WTC11 (cell line): ENCODE data around the gene UGT1A8. TPM values are rescaled to one million over a fixed set of nuclear protein-coding genes. Genes with fewer than 3 reads are reported as not detected.

Experiments
- ATAC-seq: fragments of 200-7000 bp; cut with Tn5 transposase; 2 replicates; pipeline ENCODE4 v1.10.0; 2021; ENCODE audit warnings: mild to moderate bottlenecking, moderate library complexity
- CTCF ChIA-PET: fragments of 300-600 bp; sonication (Branson Sonifier 250); formaldehyde crosslinking; loops from one replicate; lab custom pipeline; 2021; ENCODE audit warnings: antibody characterized with exemption; lab: Charles Lee
- POLR2A ChIA-PET: fragments of 350-600 bp; sonication (Branson Sonifier 250); formaldehyde crosslinking; loops from one replicate; lab custom pipeline; 2021; ENCODE audit warnings: antibody characterized with exemption; lab: Charles Lee
- DNase-seq: peaks from one replicate; pipeline ENCODE4 v3.0.0; 2021; ENCODE audit warnings: low spot score
- H3K27ac Mint-ChIP-seq: 2 replicates; pipeline ENCODE4 v1.8.0; 2021; ENCODE audit warnings: mixed read lengths
- H3K27me3 Mint-ChIP-seq: 2 replicates; pipeline ENCODE4 v1.8.0; 2021; ENCODE audit warnings: low read depth, mild to moderate bottlenecking, moderate library complexity, mixed read lengths
- H3K36me3 Mint-ChIP-seq: 2 replicates; pipeline ENCODE4 v1.8.0; 2021; ENCODE audit warnings: mixed read lengths
- H3K4me1 Mint-ChIP-seq: 2 replicates; pipeline ENCODE4 v1.8.0; 2022; ENCODE audit warnings: mixed read lengths
- H3K4me3 Mint-ChIP-seq: 2 replicates; pipeline ENCODE4 v1.8.0; 2021; ENCODE audit warnings: mild to moderate bottlenecking, moderate library complexity, mixed read lengths
- H3K9me3 Mint-ChIP-seq: 2 replicates; pipeline ENCODE4 v1.8.0; 2021; ENCODE audit warnings: mixed read lengths
- SMAD4 ChIP-seq: sonication (generic); formaldehyde crosslinking; IDR thresholded peaks from 2 replicates; pipeline ENCODE4 v1.8.0; 2022; ENCODE audit warnings: mild to moderate bottlenecking, missing genetic modification reagents
- ZBTB21 ChIP-seq: sonication (generic); formaldehyde crosslinking; IDR thresholded peaks from 2 replicates; pipeline ENCODE4 v1.8.1; 2023; ENCODE audit warnings: mild to moderate bottlenecking, missing genetic modification reagents, borderline replicate concordance
- total RNA-seq: library from RNA; stranded (reverse); gene quantifications from 3 replicates; pipeline ENCODE4 v1.2.3, GENCODE V29; 2021
- TF ChIP-seq, protein P1 (sequence below): fragments of 250-450 bp; sonication (Bioruptor Pico); IDR thresholded peaks from 2 replicates; pipeline ENCODE4 v1.9.0; 2021; ENCODE audit warnings: mild to moderate bottlenecking, borderline replicate concordance
- TF ChIP-seq, protein P2 (sequence below): sonication (generic); formaldehyde crosslinking; IDR thresholded peaks from 2 replicates; pipeline ENCODE4 v1.8.0; 2022; ENCODE audit warnings: mild to moderate bottlenecking, missing genetic modification reagents

The UGT1A8 gene
- total RNA-seq, 1 experiment from 2014 or later: 0.13 TPM

DNA sequence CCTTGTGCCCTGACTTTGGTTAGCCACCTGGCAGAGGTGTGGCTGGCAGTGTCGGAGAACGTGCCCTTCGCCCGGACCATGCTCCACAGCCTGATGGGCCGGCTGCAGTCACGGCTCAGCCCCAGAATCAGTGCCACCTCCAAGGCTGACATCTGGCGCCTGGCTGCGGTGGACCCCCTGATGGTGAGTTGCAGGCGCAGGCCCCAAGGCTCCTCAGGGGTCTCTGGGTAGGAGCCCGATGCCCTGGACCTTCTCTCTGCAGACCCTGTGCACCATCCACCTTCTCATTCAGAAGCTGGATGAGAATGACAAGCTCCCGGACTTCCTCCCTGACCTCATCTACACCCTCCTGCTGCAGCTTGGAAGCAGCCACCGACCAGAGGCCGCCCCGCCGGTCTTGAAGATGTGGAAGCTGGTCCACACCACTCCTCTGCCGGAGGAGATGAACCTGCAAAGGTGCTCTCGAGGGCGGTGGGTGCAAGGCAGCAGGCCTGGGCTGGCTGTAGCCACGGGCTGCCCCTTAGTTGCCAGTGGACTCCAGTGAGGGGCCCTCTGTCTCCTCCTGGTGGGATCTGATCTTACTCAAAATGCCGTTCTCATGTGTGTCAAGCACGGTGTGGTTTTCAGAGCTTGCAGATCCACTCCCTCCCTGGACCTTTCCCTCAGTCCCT, 204.8 kb downstream of the UGT1A8 start:
- CTCF ChIA-PET: no interaction called here
- Mint-ChIP-seq H3K9me3 (peaks cover 4% of the 10 kb centered on the region; the same call in 1 of the 2 replicates), H3K4me3 (no peak overlapping the region), H3K36me3 (no peaks in the 10 kb centered on the region), H3K27me3 (no peaks in the 10 kb centered on the region), H3K4me1 (peaks cover 5% of the 10 kb centered on the region; the same call in 1 of the 2 replicates), H3K27ac (no peak overlapping the region)
- no peak for TF ChIP-seq SMAD4 (CRISPR knock-in tag)
- no peak for TF ChIP-seq ZBTB21 (CRISPR knock-in tag)
- TF ChIP-seq, protein P1, sequence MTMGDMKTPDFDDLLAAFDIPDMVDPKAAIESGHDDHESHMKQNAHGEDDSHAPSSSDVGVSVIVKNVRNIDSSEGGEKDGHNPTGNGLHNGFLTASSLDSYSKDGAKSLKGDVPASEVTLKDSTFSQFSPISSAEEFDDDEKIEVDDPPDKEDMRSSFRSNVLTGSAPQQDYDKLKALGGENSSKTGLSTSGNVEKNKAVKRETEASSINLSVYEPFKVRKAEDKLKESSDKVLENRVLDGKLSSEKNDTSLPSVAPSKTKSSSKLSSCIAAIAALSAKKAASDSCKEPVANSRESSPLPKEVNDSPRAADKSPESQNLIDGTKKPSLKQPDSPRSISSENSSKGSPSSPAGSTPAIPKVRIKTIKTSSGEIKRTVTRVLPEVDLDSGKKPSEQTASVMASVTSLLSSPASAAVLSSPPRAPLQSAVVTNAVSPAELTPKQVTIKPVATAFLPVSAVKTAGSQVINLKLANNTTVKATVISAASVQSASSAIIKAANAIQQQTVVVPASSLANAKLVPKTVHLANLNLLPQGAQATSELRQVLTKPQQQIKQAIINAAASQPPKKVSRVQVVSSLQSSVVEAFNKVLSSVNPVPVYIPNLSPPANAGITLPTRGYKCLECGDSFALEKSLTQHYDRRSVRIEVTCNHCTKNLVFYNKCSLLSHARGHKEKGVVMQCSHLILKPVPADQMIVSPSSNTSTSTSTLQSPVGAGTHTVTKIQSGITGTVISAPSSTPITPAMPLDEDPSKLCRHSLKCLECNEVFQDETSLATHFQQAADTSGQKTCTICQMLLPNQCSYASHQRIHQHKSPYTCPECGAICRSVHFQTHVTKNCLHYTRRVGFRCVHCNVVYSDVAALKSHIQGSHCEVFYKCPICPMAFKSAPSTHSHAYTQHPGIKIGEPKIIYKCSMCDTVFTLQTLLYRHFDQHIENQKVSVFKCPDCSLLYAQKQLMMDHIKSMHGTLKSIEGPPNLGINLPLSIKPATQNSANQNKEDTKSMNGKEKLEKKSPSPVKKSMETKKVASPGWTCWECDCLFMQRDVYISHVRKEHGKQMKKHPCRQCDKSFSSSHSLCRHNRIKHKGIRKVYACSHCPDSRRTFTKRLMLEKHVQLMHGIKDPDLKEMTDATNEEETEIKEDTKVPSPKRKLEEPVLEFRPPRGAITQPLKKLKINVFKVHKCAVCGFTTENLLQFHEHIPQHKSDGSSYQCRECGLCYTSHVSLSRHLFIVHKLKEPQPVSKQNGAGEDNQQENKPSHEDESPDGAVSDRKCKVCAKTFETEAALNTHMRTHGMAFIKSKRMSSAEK (CRISPR knock-in tag): no peak
- TF ChIP-seq, protein P2, sequence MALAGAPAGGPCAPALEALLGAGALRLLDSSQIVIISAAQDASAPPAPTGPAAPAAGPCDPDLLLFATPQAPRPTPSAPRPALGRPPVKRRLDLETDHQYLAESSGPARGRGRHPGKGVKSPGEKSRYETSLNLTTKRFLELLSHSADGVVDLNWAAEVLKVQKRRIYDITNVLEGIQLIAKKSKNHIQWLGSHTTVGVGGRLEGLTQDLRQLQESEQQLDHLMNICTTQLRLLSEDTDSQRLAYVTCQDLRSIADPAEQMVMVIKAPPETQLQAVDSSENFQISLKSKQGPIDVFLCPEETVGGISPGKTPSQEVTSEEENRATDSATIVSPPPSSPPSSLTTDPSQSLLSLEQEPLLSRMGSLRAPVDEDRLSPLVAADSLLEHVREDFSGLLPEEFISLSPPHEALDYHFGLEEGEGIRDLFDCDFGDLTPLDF (CRISPR knock-in tag): no peak
- POLR2A ChIA-PET: no interaction called here
- DNase-seq (no peak), ATAC-seq (no peak)

Other genes starting within 250 kb of the UGT1A8 start
- gene USP40, start 50.9 kb upstream of the UGT1A8 start, total RNA-seq: 9.7 to 13.6 TPM (median 10.3 TPM) in 3 replicates
- 0.11 to 0.18 TPM in 2 of 3 replicates, not detected in the other for gene UGT1A10, start 18.8 kb downstream of the UGT1A8 start, total RNA-seq
- not detected in 3 replicates for gene UGT1A9, start 54.3 kb downstream of the UGT1A8 start, total RNA-seq
- gene UGT1A7, start 64.3 kb downstream of the UGT1A8 start, total RNA-seq: not detected in 3 replicates
- 0.53 TPM in 1 of 3 replicates, not detected in the others for gene UGT1A6, start 75.3 kb downstream of the UGT1A8 start, total RNA-seq
- not detected in 3 replicates for gene UGT1A5, start 95.3 kb downstream of the UGT1A8 start, total RNA-seq
- 0.14 to 0.22 TPM in 2 of 3 replicates, not detected in the other for gene UGT1A4, start 101.1 kb downstream of the UGT1A8 start, total RNA-seq
- gene UGT1A3, start 111.4 kb downstream of the UGT1A8 start, total RNA-seq: not detected in 3 replicates
- gene UGT1A1, start 142.6 kb downstream of the UGT1A8 start, total RNA-seq: 0.11 TPM in 1 of 3 replicates, not detected in the others
- 0.16 TPM in 1 of 3 replicates, not detected in the others for gene MROH2A, start 160.7 kb downstream of the UGT1A8 start, total RNA-seq
- 64.2 to 83.7 TPM (median 67.5 TPM) in 3 replicates for gene HJURP, start 236.9 kb downstream of the UGT1A8 start, total RNA-seq